ENCODE results near the gene HSPB1.

- TF ChIP-seq CTCF (IDR thresholded peaks at IDR 0.05; ENCODE audit: borderline replicate concordance, extremely low read depth, low read length, poor library complexity, severe bottlenecking): no peak
- no peak for TF ChIP-seq EZH2 (IDR thresholded peaks at IDR 0.05; ENCODE audit: borderline replicate concordance, low read depth, low read length, severe bottlenecking)
These were observed 16.7 kb upstream of the HSPB1 start for GRCh38 chr7:76285604-76286374.

Measured in DND-41 (cell line).